ENCODE measurements around the gene ZEB2. TPM values are rescaled to one million over a fixed set of nuclear protein-coding genes. Genes with fewer than 3 reads are reported as not detected.

Gene ZEB2
- total RNA-seq, 2 donors from 2014 or later: 118 to 131 TPM

DNA sequence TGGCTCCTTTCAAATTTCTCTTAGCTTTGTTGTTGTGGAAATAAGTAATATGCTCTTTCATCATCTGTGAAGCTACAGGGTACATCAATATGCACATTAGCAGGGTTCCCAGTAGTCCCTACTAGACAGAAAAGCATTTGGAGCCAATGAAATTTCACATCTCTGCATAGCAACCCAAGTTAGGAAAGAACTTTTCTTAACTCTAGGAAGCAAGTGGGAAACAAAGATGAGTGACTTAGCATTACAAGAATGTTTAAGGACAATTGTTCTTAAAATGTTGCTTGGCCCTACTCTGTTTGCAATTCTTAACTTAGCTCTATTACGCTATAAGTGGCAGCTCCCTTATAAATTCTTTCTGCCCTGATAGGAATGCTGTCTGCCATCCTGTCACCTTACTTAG lies 39.6 kb downstream of the ZEB2 start:
- DNase-seq (no peak), ATAC-seq (peak in 1 of 2 donors; percentile 32)
- intact Hi-C loops (cut with DNase I): no loop called here

- ATAC-seq: no peak
- intact Hi-C loops (cut with DNase I): no loop called here
- DNase-seq: no peak
Observed at GRCh38 chr2:144479659-144480058, 40.3 kb downstream of the ZEB2 start.

- DNase-seq (no peak), ATAC-seq (no peak)
- intact Hi-C loops (cut with DNase I): no loop called here
Observed at GRCh38 chr2:144479138-144479537, 40.8 kb downstream of the ZEB2 start.

GRCh38 chr2:144477957-144478311 lies 42.0 kb downstream of the ZEB2 start:
- no peak for DNase-seq
- intact Hi-C loops (cut with DNase I): no loop called here
- ATAC-seq: no peak

GRCh38 chr2:144477281-144477956 lies 42.5 kb downstream of the ZEB2 start:
- ATAC-seq (no peak), DNase-seq (no peak)
- intact Hi-C loops (cut with DNase I): no loop called here

DNA sequence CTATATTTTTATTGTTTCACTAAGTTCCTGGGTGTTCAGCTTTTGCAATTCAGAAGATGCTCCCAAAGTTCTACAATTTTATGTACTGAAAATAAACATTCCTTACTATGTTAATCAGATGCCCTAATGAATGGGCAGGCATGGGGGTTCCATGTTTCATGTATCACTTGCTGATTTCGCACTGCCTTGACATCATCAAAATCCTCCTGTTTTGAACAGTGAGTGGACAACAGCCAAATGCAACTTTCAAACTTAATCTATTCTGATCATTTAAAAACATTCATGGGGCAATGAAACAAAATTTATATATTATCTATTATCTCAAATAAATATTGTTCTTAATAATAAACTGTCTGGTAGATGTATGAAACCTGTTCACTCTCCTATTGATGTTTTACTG lies 43.2 kb downstream of the ZEB2 start:
- intact Hi-C loops (cut with DNase I): no loop called here
- DNase-seq (no peak), ATAC-seq (no peak)

DNA sequence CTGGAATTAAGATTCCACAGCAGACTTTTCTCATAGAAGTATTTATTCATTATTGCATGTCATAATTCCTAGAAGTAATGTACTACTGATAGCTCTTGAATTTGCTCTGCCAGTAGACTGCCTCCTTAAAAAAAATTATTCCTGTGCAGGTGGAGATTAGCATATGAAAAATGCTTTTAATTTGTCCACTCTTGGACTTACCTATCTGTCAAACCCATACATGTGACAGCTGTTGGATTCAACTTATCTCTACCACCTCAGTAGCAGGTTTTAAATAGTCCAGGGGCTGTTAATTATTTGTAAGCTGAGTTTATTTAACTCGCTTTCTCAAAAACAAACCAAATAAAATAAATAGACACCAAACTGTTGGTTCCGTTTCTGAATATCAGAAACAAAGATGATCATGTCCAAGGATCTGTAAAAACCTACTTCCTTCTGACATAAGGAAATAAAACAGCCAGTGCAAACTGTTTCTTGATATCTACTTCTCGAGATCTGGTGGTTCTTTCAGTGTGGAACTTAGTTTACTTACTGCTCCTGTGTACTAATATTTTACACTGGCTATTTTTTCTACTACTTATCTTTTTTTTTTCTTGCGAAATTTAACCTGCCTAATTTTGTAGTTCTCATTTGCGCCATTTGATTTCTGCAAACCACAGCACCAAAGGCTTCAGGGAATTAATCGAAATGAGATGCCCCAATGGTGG lies 44.2 kb downstream of the ZEB2 start:
- ATAC-seq (no peak), DNase-seq (no peak)
- intact Hi-C loops (cut with DNase I): no loop called here

DNA sequence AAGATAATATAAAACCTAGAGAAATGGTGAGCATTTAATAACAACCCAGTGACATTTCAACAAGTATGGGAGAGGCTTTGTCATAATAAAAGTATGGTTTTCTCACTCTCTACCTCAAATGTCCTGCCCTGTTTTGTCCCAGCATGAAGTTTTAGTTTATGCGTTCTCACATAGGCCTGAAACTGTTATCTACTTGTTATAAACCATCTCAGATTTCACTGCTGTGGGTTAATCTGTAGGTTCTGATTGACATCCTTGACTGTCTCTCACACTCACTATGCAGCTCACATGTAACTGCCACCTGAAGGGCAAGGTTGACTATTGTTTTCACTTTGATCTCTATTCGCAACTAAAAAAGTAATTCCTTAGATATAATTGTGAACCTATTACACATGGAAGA lies 44.9 kb downstream of the ZEB2 start:
- intact Hi-C loops (cut with DNase I): no loop called here

GRCh38 chr2:144474017-144474416 lies 45.9 kb downstream of the ZEB2 start:
- DNase-seq: no peak
- intact Hi-C loops (cut with DNase I): no loop called here
- ATAC-seq: no peak

More for the DNA sequence above, 44.9 kb downstream of the ZEB2 start:
- no peak for ATAC-seq
- DNase-seq: no peak

DNA sequence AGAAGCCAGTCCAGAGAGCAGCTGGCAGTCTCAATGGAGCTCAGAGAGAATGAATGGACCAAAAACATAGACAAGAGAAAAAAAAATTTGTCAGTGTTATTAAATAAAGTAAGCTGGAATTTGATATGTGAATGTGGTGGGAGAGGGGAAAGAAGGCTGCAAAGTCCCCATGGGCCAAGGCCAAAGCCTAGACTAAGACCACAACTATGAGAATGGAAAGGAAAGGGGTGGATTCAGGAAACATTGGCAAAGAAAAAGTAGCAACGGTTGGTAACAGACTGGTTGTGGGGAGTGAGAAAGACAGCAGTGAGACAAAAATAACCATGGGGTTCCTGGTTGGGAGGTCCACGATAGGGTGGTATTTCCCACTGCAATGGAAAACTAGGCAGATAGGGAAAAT lies 47.0 kb downstream of the ZEB2 start:
- intact Hi-C loops (cut with DNase I): no loop called here
- no peak for ATAC-seq
- no peak for DNase-seq

GRCh38 chr2:144472046-144472412 lies 47.9 kb downstream of the ZEB2 start:
- no peak for DNase-seq
- no peak for ATAC-seq
- intact Hi-C loops (cut with DNase I): no loop called here

- no peak for DNase-seq
- intact Hi-C loops (cut with DNase I): no loop called here
- ATAC-seq: no peak
Observed at GRCh38 chr2:144471305-144472045, 48.4 kb downstream of the ZEB2 start.

- DNase-seq (no peak), ATAC-seq (no peak)
- intact Hi-C loops (cut with DNase I): no loop called here
Observed at GRCh38 chr2:144470816-144471215, 49.1 kb downstream of the ZEB2 start.

DNA sequence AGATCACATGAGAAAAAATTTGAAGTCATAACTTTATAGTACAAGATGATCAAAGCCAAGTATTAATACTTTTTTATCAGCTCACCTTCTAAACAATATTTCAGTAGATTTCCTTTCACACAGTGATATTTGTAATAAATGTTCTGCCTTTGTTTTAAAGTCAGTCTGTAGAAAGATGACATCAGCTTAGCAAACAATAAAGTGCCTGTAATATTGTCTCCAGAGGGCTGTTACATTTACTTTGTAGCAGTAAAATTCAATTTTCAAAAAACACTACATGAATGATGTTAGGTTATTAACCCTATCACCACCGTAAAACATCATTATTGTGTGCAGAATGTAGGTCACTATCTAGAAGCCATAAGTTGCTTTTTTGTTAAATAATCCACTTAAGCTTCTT lies 49.6 kb downstream of the ZEB2 start:
- intact Hi-C loops (cut with DNase I): no loop called here
- ATAC-seq: no peak
- no peak for DNase-seq

DNA sequence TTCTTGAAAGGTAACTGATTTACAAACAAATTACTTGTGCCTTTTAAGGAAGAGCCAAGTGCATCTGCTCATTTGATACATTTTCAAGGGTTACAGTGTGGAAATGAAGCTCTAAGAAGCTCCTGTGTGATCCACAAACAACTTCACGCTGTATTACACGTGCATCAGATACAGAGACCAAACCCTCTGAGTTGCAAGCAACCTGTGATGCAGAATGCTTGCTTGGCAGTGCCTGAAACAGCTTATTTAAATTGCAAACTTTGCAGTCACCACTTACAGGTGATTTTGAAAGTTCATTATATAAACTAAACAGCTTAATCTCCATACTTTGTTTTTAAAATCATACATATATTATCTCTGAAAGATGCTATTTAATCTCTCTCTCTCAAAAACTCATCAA lies 50.1 kb downstream of the ZEB2 start:
- ATAC-seq (no peak), DNase-seq (no peak)
- intact Hi-C loops (cut with DNase I): no loop called here

DNA sequence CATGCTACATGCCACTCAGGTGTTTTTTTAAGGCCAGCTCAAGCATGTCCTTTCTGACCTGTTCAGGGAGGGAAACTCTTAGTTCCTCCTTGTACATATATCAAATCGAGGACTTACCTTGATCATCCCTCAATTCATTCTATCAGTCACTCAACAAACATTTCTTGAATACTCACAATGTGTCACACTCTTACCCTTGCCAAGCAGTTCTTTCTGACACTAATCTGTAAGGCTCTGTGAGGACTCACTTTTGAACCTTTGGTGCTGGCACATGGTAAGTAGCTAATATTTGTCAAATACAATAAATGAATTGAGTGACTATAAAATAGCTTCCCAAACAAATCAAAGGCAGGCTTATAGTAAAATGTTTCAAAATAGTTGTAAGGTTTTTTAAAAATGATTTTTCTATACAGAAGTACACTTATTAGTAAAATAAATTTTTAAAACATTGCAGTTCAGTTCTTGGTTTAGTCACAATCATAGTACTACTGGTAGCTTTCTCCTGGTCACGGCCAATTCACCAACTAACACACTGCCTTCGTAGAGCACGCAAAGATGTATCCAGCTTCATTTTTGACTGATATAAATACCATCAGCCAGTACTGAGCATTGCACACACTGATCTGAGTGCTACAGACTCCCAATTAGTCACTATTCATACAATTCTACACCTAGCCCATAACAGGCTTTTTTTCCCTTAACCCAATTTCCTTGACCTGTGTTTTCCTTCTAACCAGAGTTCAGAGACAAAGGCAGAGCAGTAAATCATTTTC lies 50.9 kb downstream of the ZEB2 start:
- intact Hi-C loops (cut with DNase I): no loop called here
- no peak for DNase-seq
- ATAC-seq: no peak

DNA sequence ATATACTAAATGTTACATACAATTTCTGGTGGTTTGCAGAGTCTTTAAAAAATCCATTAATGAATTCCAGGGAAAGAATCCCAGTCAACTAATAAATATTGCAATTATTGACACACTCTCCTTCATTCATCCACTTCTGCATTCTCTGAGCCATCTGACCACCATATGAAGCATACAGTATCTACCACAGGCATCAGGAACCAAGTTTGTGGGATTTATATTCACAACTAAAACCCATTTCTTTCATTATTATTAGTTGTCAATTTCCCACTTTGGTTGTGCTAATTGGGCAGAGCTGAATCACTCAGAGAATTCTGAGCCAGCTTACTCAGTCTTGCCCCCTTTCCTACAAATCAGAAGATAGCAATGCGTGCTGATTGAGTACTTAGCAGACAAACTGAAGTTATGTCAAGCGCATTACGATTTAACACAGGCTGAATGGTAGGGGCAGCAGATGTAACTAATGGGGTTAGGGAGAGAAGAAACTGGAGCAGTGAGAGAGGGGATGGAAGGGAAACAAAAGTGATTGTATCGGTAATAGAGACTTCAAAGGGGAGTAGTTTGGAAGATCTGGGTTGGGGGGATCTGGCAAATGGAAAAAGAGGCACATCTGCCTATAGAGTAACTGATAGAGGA lies 52.3 kb downstream of the ZEB2 start:
- intact Hi-C loops (cut with DNase I): no loop called here
- ATAC-seq: no peak

DNA sequence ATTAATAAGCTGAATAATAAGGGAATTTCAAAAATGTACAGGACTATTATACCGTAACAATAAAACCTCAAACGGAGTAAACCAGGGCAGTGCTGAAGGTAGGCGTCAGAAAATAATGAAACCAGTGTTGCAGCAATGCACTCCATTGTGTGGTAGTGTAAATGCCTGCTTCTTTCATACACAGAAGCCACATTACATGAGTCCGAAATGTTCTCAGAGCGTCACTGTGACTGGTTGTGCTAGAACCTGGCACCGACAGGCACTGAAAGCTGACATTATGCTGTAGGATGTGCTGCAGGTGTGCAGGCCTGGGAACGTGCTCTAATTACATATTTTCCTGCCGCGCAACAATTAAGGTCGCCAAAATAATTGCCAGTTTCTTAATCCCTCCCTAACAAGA lies 53.3 kb downstream of the ZEB2 start:
- DNase-seq (no peak), ATAC-seq (no peak)
- intact Hi-C loops (cut with DNase I): no loop called here

More for the DNA sequence above, 52.3 kb downstream of the ZEB2 start:
- no peak for DNase-seq

DNA sequence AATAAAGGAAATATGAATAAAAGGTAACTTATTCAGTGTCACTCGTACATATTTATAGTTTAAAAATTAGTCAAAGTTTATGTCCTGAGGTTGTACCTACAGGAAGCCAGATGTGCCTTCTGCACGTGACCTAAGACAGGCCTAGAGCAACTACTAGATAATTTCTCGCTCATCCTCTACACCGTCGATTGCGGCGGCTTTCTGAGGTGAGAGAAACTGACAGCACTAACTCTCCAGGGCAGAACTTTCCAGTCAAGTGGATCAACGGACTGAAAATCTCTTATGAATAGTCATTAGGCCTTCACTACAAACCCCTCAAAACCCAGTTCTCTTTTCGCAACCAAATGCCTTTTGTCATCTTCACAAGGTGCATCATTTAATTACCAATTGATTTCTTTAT lies 54.2 kb downstream of the ZEB2 start:
- intact Hi-C loops (cut with DNase I): no loop called here
- DNase-seq: no peak
- ATAC-seq: no peak

All from left cardiac atrium (tissue), 4 donors.